Neural progenitor cell (in vitro differentiated cells): ENCODE measurements around the gene KLF8. TPM values are rescaled to one million over a fixed set of nuclear protein-coding genes. Genes with fewer than 3 reads are reported as not detected.
"Not testable (repeated sequence)": the region's sequence is repeated elsewhere in the genome, so short reads cannot be mapped to it uniquely, and the experiment has no call there.

Experiments
- DNase-seq: peaks from one replicate; pipeline ENCODE4 v3.0.0-alpha.2; 2016; ENCODE audit warnings: low spot score
- H2AFZ ChIP-seq: fragments of 200-600 bp; sonication (generic); replicated peaks from 2 replicates; pipeline ENCODE4 v1.6.1; 2016; ENCODE audit warnings: antibody characterized with exemption
- H3F3A ChIP-seq: fragments of 200-600 bp; sonication (generic); 2 replicates; pipeline ENCODE4 v1.6.1; 2016; ENCODE audit warnings: antibody characterized with exemption, low read depth
- H3K27ac ChIP-seq: fragments of 200-600 bp; sonication (generic); 2 replicates; pipeline ENCODE4 v1.5.1; 2016; ENCODE audit warnings: mild to moderate bottlenecking
- H3K27me3 ChIP-seq: fragments of 200-600 bp; sonication (generic); 2 replicates; pipeline ENCODE4 v1.6.1; 2016; ENCODE audit warnings: mild to moderate bottlenecking, moderate library complexity
- H3K36me3 ChIP-seq: fragments of 200-600 bp; sonication (generic); 2 replicates; pipeline ENCODE4 v1.5.1; 2016
- H3K4me1 ChIP-seq: fragments of 200-600 bp; sonication (generic); 2 replicates; pipeline ENCODE4 v1.6.1; 2016; ENCODE audit warnings: mixed run types
- H3K4me2 ChIP-seq: fragments of 200-600 bp; sonication (generic); 2 replicates; pipeline ENCODE4 v1.6.1; 2016
- H3K4me3 ChIP-seq: fragments of 200-600 bp; sonication (generic); 2 replicates; pipeline ENCODE4 v1.5.1; 2016
- H3K79me2 ChIP-seq: fragments of 200-600 bp; sonication (generic); 2 replicates; pipeline ENCODE4 v1.6.1; 2016; ENCODE audit warnings: low read depth
- H3K9ac ChIP-seq: fragments of 200-600 bp; sonication (generic); 2 replicates; pipeline ENCODE4 v1.6.1; 2016
- H3K9me3 ChIP-seq: fragments of 200-600 bp; sonication (generic); 2 replicates; pipeline ENCODE4 v1.5.1; 2016; ENCODE audit warnings: low read depth
- H4K20me1 ChIP-seq: fragments of 200-600 bp; sonication (generic); 2 replicates; pipeline ENCODE4 v1.6.1; 2016; ENCODE audit warnings: low read depth
- H3K27ac Mint-ChIP-seq: 3 replicates; pipeline ENCODE4 v1.8.0; 2021; ENCODE audit warnings: mixed read lengths
- H3K27me3 Mint-ChIP-seq: 2 replicates; pipeline ENCODE4 v1.8.0; 2022; ENCODE audit warnings: low read depth, mild to moderate bottlenecking, inconsistent platforms, moderate library complexity, mixed read lengths; ENCODE audit not compliant: insufficient read depth
- H3K36me3 Mint-ChIP-seq: 3 replicates; pipeline ENCODE4 v1.8.0; 2021; ENCODE audit warnings: mixed read lengths
- H3K4me1 Mint-ChIP-seq: 3 replicates; pipeline ENCODE4 v1.8.0; 2021; ENCODE audit warnings: mixed read lengths
- H3K4me3 Mint-ChIP-seq: 3 replicates; pipeline ENCODE4 v1.8.0; 2021; ENCODE audit warnings: mild to moderate bottlenecking, moderate library complexity, mixed read lengths
- H3K9me3 Mint-ChIP-seq: 3 replicates; pipeline ENCODE4 v1.8.0; 2020; ENCODE audit warnings: mixed read lengths
- EZH2 ChIP-seq: fragments of 200-600 bp; sonication (generic); IDR thresholded peaks from 2 replicates; pipeline ENCODE4 v1.6.1; 2017; ENCODE audit warnings: antibody characterized with exemption, mild to moderate bottlenecking, moderate library complexity
- EZH2phosphoT487 ChIP-seq: fragments of 200-600 bp; sonication (generic); IDR thresholded peaks from 2 replicates; pipeline ENCODE4 v1.6.1; 2017; ENCODE audit warnings: antibody characterized with exemption
- total RNA-seq: library from RNA; depleted of rRNA; stranded (reverse); fragments of >200 nt; gene quantifications from 2 replicates; pipeline ENCODE4 v1.2.3, GENCODE V29; 2015; ENCODE audit warnings: low replicate concordance
- TF ChIP-seq, protein P1 (sequence below): fragments of 200-600 bp; sonication (generic); IDR thresholded peaks from 2 replicates; pipeline ENCODE4 v1.5.1; 2017; ENCODE audit warnings: antibody characterized with exemption, mild to moderate bottlenecking

Gene KLF8
- total RNA-seq, result 14.8 and 15.4 TPM in 2 replicates

DNA sequence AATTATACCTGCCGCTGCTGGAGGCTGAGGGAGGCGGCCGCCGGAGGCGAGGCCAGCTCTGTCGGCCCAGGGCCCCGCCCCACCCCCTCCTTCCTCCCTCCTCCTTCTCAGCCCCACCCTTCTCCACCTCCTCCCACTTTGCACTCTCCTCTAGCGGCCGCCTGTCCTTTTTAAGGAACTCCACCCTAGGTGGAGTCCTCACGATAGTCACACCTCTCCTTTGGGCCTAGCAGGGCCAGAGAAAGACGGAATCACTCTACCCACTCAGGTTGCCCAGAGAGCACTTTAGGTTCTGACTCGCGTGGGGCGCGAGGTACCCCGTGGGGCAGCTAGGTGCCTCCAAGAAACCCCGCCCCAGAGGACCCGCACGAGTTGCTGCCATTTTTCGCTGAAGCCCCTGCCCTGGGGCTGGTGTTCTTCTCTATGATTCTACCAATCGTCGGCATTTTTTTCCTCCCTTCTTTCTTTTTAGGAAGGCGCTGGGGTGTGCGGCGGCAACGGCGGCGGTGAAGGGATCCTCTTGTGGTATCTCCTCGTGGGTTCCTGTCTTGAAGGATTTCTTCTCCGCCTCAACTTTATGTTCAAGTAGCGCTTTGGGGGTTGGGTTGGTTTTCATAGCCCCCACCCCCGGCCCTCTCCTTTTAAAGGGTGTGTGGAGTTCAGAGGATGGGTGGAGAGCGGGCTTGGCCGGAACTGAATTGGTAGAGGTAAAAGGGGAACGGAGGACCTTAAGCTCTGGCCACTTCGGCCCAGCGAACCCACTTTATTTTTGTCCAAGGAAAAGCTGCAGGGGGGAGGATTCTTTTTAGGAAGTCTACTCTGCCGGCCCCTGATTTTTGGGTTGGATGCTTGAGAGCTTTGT is at the start of gene KLF8:
KLF8 (plus strand) TSS at position 136 of the 862 bp plus-strand sequence. CDS start 979 bp downstream, outside the sequence.
- Mint-ChIP-seq H3K9me3 (no peaks in the 10 kb centered on the region), H3K36me3 (no peaks in the 10 kb centered on the region), H3K27me3 (peaks cover 12% of the 10 kb centered on the region), H3K4me1 (peaks cover 3% of the 10 kb centered on the region), H3K27ac (no peak within 1 kb of the TSS), H3K4me3 (peak within 1 kb of the TSS; percentile 82)
- peaks cover 18% of the 10 kb centered on the region for H3F3A ChIP-seq
- peak; percentile 77 for DNase-seq
- H3K9me3 ChIP-seq, result no peaks in the 10 kb centered on the region
- no peaks in the 10 kb centered on the region for H4K20me1 ChIP-seq
- no peak within 1 kb of the TSS for H3K27ac ChIP-seq
- H2AFZ ChIP-seq, result peak within 1 kb of the TSS; percentile 60
- H3K4me1 ChIP-seq, result peaks cover 3% of the 10 kb centered on the region
- H3K79me2 ChIP-seq, result no peaks in the 10 kb centered on the region
- TF ChIP-seq, protein P1, sequence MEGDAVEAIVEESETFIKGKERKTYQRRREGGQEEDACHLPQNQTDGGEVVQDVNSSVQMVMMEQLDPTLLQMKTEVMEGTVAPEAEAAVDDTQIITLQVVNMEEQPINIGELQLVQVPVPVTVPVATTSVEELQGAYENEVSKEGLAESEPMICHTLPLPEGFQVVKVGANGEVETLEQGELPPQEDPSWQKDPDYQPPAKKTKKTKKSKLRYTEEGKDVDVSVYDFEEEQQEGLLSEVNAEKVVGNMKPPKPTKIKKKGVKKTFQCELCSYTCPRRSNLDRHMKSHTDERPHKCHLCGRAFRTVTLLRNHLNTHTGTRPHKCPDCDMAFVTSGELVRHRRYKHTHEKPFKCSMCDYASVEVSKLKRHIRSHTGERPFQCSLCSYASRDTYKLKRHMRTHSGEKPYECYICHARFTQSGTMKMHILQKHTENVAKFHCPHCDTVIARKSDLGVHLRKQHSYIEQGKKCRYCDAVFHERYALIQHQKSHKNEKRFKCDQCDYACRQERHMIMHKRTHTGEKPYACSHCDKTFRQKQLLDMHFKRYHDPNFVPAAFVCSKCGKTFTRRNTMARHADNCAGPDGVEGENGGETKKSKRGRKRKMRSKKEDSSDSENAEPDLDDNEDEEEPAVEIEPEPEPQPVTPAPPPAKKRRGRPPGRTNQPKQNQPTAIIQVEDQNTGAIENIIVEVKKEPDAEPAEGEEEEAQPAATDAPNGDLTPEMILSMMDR, result no peak
- no peak for TF ChIP-seq EZH2
- no peak for TF ChIP-seq EZH2phosphoT487
- no peaks in the 10 kb centered on the region for H3K27me3 ChIP-seq
- H3K9ac ChIP-seq, result no peak within 1 kb of the TSS
- H3K4me2 ChIP-seq, result peak within 1 kb of the TSS; percentile 72
- H3K36me3 ChIP-seq, result no peaks in the 10 kb centered on the region
- H3K4me3 ChIP-seq, result peak within 1 kb of the TSS; percentile 58

DNA sequence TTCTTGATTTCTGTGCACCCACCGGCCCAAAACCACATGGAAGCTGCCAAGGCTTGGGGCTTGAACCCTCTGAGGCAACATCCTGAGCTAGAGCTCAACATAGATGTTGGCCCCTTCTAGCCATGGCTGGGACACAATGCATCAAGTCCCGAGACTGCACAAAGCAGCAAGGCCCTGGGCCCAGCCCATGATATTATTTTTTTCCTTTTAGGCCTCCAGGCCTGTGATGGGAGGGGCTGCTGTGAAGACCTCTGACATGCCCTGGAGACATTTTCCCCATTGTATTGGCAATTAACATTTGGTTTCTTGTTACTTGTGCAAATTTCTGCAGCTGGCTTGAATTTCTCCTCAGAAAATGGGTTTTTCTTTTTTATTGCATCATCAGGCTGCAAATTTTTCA is 25.2 kb upstream of the KLF8 start:
- not testable (repeated sequence) for H4K20me1 ChIP-seq, H3K4me2 ChIP-seq, H3K27me3 Mint-ChIP-seq, H3K36me3 Mint-ChIP-seq, H3K9ac ChIP-seq, H3K4me1 Mint-ChIP-seq, H3K36me3 ChIP-seq, H3K4me3 Mint-ChIP-seq, H3K4me1 ChIP-seq, H3K9me3 ChIP-seq, H3K79me2 ChIP-seq, H2AFZ ChIP-seq, H3K27ac Mint-ChIP-seq, DNase-seq, H3F3A ChIP-seq, H3K4me3 ChIP-seq, H3K9me3 Mint-ChIP-seq, H3K27me3 ChIP-seq, H3K27ac ChIP-seq

DNA sequence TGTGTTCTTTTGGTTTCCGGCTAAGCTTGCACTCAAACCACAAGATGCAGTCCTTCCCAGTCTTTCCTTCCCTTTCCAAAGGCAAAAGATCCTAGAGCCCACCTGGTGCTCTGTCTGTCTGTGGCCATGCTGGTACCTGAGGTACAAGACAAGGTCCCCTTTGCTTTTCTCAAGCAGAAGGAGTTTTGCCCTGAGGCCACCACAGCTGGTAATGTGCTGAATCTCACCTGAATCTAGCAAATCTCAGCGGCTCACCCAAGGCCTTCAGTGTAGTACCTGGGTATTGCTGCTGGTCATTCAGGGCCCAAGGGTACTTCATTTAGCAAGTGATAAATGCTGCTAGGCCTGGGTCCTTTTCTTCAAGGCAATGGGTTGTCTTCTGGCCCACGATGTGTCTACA is 20.5 kb upstream of the KLF8 start:
- Mint-ChIP-seq H3K36me3 (no peaks in the 10 kb centered on the region), H3K4me3 (no peak overlapping the region), H3K4me1 (no peaks in the 10 kb centered on the region), H3K27ac (no peak overlapping the region), H3K9me3 (peaks cover 4% of the 10 kb centered on the region), H3K27me3 (peaks cover 6% of the 10 kb centered on the region)
- H3K9me3 ChIP-seq, result peaks cover 4% of the 10 kb centered on the region
- no peak overlapping the region for H3K4me3 ChIP-seq
- no peak for DNase-seq
- H3K79me2 ChIP-seq, result no peaks in the 10 kb centered on the region
- H3K9ac ChIP-seq, result no peak overlapping the region
- H3K36me3 ChIP-seq, result no peaks in the 10 kb centered on the region
- no peak overlapping the region for H3K4me2 ChIP-seq
- TF ChIP-seq EZH2phosphoT487 (no peak), EZH2 (no peak)
- TF ChIP-seq, protein P1, result no peak
- no peaks in the 10 kb centered on the region for H3F3A ChIP-seq
- H4K20me1 ChIP-seq, result no peaks in the 10 kb centered on the region
- no peak overlapping the region for H3K27ac ChIP-seq
- no peaks in the 10 kb centered on the region for H3K4me1 ChIP-seq
- no peak overlapping the region for H2AFZ ChIP-seq
- H3K27me3 ChIP-seq, result no peaks in the 10 kb centered on the region

DNA sequence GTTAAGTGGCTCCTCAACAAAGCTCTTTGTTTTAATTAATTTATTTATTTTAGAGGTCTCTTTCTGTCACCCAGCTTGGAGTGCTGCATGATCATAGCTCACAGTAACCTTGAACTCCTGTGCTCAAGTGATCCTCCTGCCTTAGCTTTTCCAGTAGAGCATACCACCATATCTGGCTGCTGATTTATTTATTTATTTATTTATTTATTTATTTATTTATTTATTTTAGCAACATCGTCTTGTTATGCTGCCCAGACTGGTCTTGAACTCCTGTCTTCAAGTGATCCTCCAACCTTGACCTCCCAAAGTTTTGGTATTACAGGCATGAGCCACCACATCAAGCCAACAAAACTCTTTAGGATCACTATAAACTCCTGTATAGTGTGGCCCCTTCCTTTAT is 15.8 kb upstream of the KLF8 start:
- Histone ChIP-seq H3K79me2 (no peaks in the 10 kb centered on the region), H4K20me1 (no peaks in the 10 kb centered on the region), H3K9ac (no peak overlapping the region), H3K27me3 (no peaks in the 10 kb centered on the region), H3K4me3 (no peak overlapping the region), H3K27ac (no peak overlapping the region), H3K9me3 (peaks cover 4% of the 10 kb centered on the region), H3K36me3 (no peaks in the 10 kb centered on the region), H2AFZ (no peak overlapping the region), H3F3A (no peaks in the 10 kb centered on the region), H3K4me2 (no peak overlapping the region), H3K4me1 (no peaks in the 10 kb centered on the region)
- no peak for DNase-seq
- Mint-ChIP-seq H3K27me3 (no peaks in the 10 kb centered on the region), H3K4me3 (no peak overlapping the region), H3K27ac (no peak overlapping the region), H3K9me3 (peaks cover 4% of the 10 kb centered on the region), H3K4me1 (no peaks in the 10 kb centered on the region), H3K36me3 (no peaks in the 10 kb centered on the region)
- no peak for TF ChIP-seq EZH2phosphoT487
- no peak for TF ChIP-seq EZH2
- TF ChIP-seq, protein P1, result no peak
